GM19239 (cell line): ENCODE data around the gene S100A12.
"Not testable (repeated sequence)": the region's sequence is repeated elsewhere in the genome, so short reads cannot be mapped to it uniquely, and the experiment has no call there.

Source experiments
- DNase-seq: peaks from one replicate; pipeline ENCODE4 v3.0.0; 2011; ENCODE audit warnings: low spot score; ENCODE audit not compliant: insufficient read length
- FAIRE-seq: peaks from 2 replicates; lab custom pipeline; 2011; peaks lifted over from hg19 to GRCh38; lab: Jason Lieb, UNC

The S100A12 gene

GRCh38 chr1:153356392-153357075, 18.9 kb downstream of the S100A12 start:
- FAIRE-seq (no peak), DNase-seq (no peak)

- FAIRE-seq (peak; percentile 73), DNase-seq (no peak)
These were observed 19.9 kb downstream of the S100A12 start for GRCh38 chr1:153355445-153356071.

GRCh38 chr1:153354515-153355193, 20.8 kb downstream of the S100A12 start:
- FAIRE-seq (no peak), DNase-seq (no peak)

GRCh38 chr1:153353226-153353947, 22.0 kb downstream of the S100A12 start:
- DNase-seq (no peak), FAIRE-seq (no peak)

GRCh38 chr1:153352523-153352922, 22.9 kb downstream of the S100A12 start:
- peak; percentile 59 for DNase-seq
- peak; percentile 90 for FAIRE-seq

GRCh38 chr1:153350321-153350957, 25.0 kb downstream of the S100A12 start:
- DNase-seq (no peak), FAIRE-seq (no peak)

GRCh38 chr1:153349363-153350320, 25.8 kb downstream of the S100A12 start:
- DNase-seq = no peak
- no peak for FAIRE-seq

- DNase-seq = no peak
- no peak for FAIRE-seq
These were observed 26.7 kb downstream of the S100A12 start, which contains the start of gene PGLYRP4 for GRCh38 chr1:153348511-153349362. TSS of gene PGLYRP4 (minus strand) at chr1:153348841. CDS start at chr1:153347932, 909 bp downstream.

- FAIRE-seq (no peak), DNase-seq (no peak)
These were observed 27.6 kb downstream of the S100A12 start for GRCh38 chr1:153347856-153348255.

- FAIRE-seq, DNase-seq: not testable (repeated sequence)
These were observed 28.4 kb downstream of the S100A12 start for GRCh38 chr1:153347049-153347448.

GRCh38 chr1:153346077-153346723, 29.2 kb downstream of the S100A12 start:
- no peak for DNase-seq
- FAIRE-seq = no peak

- FAIRE-seq (no peak), DNase-seq (no peak)
These were observed 30.0 kb downstream of the S100A12 start for GRCh38 chr1:153345187-153346076.

GRCh38 chr1:153344718-153345025, 30.7 kb downstream of the S100A12 start:
- FAIRE-seq (no peak), DNase-seq (no peak)

- no peak for DNase-seq
These were observed 31.4 kb downstream of the S100A12 start for GRCh38 chr1:153343811-153344717.

GRCh38 chr1:153343040-153343681, 32.3 kb downstream of the S100A12 start:
- no peak for FAIRE-seq
- no peak for DNase-seq

More at GRCh38 chr1:153343811-153344717, 31.4 kb downstream of the S100A12 start:
- FAIRE-seq = no peak
